Calu3 (cell line): ENCODE measurements around the gene FAM177A1. TPM values are rescaled to one million over a fixed set of nuclear protein-coding genes. Genes with fewer than 3 reads are reported as not detected.

Experiments used
- BruUV-seq: library from RNA; stranded (reverse); fragments of 400-500 nt; replicated peaks from 2 replicates; lab custom pipeline; 2021; lab: Mats Ljungman, UMichigan
- CTCF ChIA-PET: fragments of 300-600 bp; sonication (Branson Sonifier 250); formaldehyde crosslinking; loops from one replicate; lab custom pipeline; 2022; ENCODE audit warnings: antibody characterized with exemption; lab: Charles Lee
- DNase-seq: peaks from one replicate; pipeline ENCODE4 v3.0.0; 2022
- H3K27ac Mint-ChIP-seq: one replicate; pipeline ENCODE4 v1.8.0; 2022; ENCODE audit warnings: mixed read lengths; ENCODE audit not compliant: unreplicated experiment
- H3K27me3 Mint-ChIP-seq: one replicate; pipeline ENCODE4 v1.8.0; 2022; ENCODE audit warnings: mixed read lengths; ENCODE audit not compliant: unreplicated experiment
- H3K36me3 Mint-ChIP-seq: one replicate; pipeline ENCODE4 v1.8.0; 2022; ENCODE audit warnings: mild to moderate bottlenecking, moderate library complexity, mixed read lengths; ENCODE audit not compliant: insufficient read depth, unreplicated experiment
- H3K4me1 Mint-ChIP-seq: one replicate; pipeline ENCODE4 v1.8.0; 2022; ENCODE audit warnings: mild to moderate bottlenecking, low read depth, mixed read lengths; ENCODE audit not compliant: unreplicated experiment
- H3K4me3 Mint-ChIP-seq: one replicate; pipeline ENCODE4 v1.8.0; 2022; ENCODE audit warnings: mild to moderate bottlenecking, low read depth, moderate library complexity, mixed read lengths; ENCODE audit not compliant: unreplicated experiment
- H3K9me3 Mint-ChIP-seq: one replicate; pipeline ENCODE4 v1.8.0; 2022; ENCODE audit warnings: low read depth, mixed read lengths; ENCODE audit not compliant: unreplicated experiment
- intact Hi-C: fragments of 100-400 bp; cut with micrococcal nuclease; formaldehyde crosslinking; loops from one replicate; pipeline ENCODE4 v1.10.0; 2022; ENCODE audit not compliant: unreplicated experiment
- total RNA-seq: library from RNA; stranded (reverse); gene quantifications from 2 replicates; pipeline ENCODE4 v1.2.3, GENCODE V29; 2022
- TF ChIP-seq, protein P1 (sequence below): fragments of 200-600 bp; IDR thresholded peaks from one replicate; pipeline ENCODE4 v1.8.0; 2022; ENCODE audit warnings: antibody characterized with exemption; ENCODE audit not compliant: unreplicated experiment

Gene FAM177A1
- total RNA-seq, 1 experiment from 2014 or later, result 48.4 TPM

DNA sequence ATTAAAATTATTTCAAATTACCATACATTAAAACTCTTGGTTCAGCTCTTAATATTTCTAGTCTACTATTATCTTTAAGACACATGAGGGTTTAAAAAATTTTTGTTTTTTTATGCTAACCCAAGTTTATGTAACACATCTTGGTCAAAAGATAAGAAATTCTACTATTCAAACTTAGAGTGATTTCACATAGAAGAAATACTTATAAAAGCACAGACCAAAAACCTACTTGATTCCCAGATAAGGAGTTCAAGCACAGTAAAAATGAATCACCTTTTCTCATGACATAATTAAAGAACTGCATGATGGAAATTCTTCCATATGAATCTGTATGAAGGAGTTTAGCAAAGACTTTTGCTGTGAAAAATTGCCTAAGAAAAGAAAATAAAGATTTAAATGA is 61.8 kb downstream of the FAM177A1 start:
- CTCF ChIA-PET, result no interaction called here
- TF ChIP-seq, protein P1, sequence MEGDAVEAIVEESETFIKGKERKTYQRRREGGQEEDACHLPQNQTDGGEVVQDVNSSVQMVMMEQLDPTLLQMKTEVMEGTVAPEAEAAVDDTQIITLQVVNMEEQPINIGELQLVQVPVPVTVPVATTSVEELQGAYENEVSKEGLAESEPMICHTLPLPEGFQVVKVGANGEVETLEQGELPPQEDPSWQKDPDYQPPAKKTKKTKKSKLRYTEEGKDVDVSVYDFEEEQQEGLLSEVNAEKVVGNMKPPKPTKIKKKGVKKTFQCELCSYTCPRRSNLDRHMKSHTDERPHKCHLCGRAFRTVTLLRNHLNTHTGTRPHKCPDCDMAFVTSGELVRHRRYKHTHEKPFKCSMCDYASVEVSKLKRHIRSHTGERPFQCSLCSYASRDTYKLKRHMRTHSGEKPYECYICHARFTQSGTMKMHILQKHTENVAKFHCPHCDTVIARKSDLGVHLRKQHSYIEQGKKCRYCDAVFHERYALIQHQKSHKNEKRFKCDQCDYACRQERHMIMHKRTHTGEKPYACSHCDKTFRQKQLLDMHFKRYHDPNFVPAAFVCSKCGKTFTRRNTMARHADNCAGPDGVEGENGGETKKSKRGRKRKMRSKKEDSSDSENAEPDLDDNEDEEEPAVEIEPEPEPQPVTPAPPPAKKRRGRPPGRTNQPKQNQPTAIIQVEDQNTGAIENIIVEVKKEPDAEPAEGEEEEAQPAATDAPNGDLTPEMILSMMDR, result no peak
- Mint-ChIP-seq H3K4me1 (no peaks in the 10 kb centered on the region), H3K4me3 (no peak overlapping the region), H3K27me3 (no peaks in the 10 kb centered on the region), H3K36me3 (peaks cover 15% of the 10 kb centered on the region), H3K9me3 (no peaks in the 10 kb centered on the region), H3K27ac (no peak overlapping the region)
- no peak for DNase-seq
- intact Hi-C loops, result no loop called here
- no TSS peak for BruUV-seq

DNA sequence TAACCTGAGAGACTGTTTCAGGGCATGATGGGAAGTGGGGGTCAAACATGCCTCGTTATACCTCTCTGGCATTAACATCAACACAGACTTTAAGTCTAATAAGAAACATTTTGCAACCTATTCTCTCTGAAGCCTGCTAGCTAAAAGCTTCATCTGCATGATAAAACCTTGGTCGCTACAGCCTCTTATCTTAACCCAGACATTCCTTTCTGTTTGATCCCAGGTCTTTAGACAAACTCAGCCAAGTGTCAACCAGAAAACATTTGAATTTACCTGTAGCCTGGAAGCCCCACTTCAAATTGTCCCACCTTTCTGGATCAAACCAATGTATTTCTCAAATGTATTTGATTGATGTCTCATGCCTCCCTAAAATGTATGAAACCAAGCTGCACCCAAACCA is 66.6 kb downstream of the FAM177A1 start:
- H3K36me3 Mint-ChIP-seq, result peaks cover 22% of the 10 kb centered on the region
- BruUV-seq, result no TSS peak
- no peak overlapping the region for H3K4me3 Mint-ChIP-seq
- no peaks in the 10 kb centered on the region for H3K4me1 Mint-ChIP-seq
- CTCF ChIA-PET, result no interaction called here
- H3K27ac Mint-ChIP-seq, result no peak overlapping the region
- TF ChIP-seq, protein P1, result no peak
- no peaks in the 10 kb centered on the region for H3K27me3 Mint-ChIP-seq
- DNase-seq, result no peak
- no peaks in the 10 kb centered on the region for H3K9me3 Mint-ChIP-seq
- intact Hi-C loops, result no loop called here

DNA sequence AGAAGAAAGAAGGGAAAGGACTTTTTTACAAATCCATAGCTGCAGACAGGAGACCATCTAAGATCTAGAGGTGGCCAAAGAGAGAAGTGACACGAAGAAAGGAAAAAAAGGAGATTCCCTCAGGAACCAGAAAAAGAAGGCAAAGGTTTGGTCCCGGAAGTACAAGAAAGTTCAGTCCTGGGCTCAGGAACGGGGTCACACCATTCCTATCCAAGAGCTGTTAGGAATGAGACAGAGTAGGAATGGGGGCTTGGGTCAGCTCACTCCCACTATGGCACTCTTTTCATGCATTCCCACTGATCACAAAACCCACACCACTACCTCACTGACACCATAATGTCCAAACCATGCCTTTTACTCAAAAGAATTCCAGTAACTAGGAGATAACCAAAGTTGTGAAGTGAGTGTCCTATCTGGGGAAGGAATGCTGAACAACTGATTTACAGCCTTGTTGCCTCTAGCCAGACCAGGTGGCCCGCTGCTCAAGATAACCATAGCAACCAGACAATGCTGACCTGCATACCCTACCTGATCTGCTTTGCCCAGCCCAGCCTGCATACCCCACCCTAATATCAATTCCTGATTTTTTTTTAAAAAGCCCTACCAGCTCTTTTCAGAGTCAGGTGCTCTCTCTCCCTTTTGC is 67.4 kb downstream of the FAM177A1 start:
- Mint-ChIP-seq H3K27me3 (no peaks in the 10 kb centered on the region), H3K4me3 (no peak overlapping the region), H3K27ac (no peak overlapping the region), H3K9me3 (no peaks in the 10 kb centered on the region), H3K36me3 (peaks cover 24% of the 10 kb centered on the region), H3K4me1 (no peaks in the 10 kb centered on the region)
- no TSS peak for BruUV-seq
- intact Hi-C loops, result no loop called here
- no peak for DNase-seq
- TF ChIP-seq, protein P1, result no peak
- CTCF ChIA-PET, result no interaction called here

DNA sequence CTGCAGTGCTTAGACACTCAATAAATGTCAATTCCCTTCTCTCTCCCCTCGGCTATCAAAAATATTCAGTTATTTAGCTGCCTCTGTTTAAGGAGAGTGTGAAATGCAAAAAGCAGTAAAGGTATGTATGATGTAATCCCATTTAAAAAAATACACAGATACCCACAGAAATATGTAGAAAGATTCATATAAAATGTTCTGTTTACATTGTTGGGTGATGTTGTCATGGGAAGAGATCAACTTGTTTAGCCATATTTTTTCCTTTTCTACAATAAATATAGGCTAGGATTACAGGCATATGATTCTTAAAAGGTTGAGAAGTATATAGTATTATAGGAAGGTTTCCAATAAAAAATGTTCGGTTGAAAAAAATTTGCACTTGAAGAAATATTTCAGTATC is 68.0 kb downstream of the FAM177A1 start:
- Mint-ChIP-seq H3K36me3 (peaks cover 24% of the 10 kb centered on the region), H3K27me3 (no peaks in the 10 kb centered on the region), H3K4me1 (no peaks in the 10 kb centered on the region), H3K4me3 (no peak overlapping the region), H3K9me3 (no peaks in the 10 kb centered on the region), H3K27ac (no peak overlapping the region)
- CTCF ChIA-PET, result interaction anchor here (0.7 kb wide), 1 partner anchor 570 kb away, joined by 3 read pairs; no protein-coding TSS in a partner anchor
- BruUV-seq, result no TSS peak
- DNase-seq, result no peak
- TF ChIP-seq, protein P1, result no peak
- intact Hi-C loops, result no loop called here
